Measurements from ENCODE around the gene DARS1. TPM values are rescaled to one million over a fixed set of nuclear protein-coding genes. Genes with fewer than 3 reads are reported as not detected.

Gene DARS1
- polyA plus RNA-seq, 1 donor (not counting 4 experiments of a cell fraction or from before 2014, with no cell fraction given), result 129 TPM

DNA sequence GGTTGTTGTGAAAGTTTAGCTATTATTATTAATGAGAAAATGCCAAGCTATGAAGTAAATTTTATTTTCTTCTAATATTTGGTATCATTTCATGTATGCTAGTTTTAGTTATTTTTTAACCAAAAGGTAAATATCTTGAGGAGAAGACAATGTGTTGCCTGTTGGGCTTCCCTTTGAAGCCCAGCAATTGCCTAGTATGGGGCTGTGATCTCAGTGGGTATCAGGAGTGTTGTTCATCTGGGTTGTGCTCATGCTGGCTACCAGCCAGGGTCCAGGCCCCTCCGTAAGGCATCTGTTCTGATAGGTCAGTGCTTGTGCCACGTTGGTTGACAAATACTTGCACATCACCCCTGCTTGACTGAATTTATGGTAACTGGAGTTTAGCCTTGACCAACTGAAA is 38.0 kb upstream of the DARS1 start:
- Histone ChIP-seq H3K4me2 (ENCODE audit: control insufficient read depth, extremely low read depth, insufficient read depth, low read depth, low read length) (no peak overlapping the region), H3K79me2 (ENCODE audit: control insufficient read depth, insufficient read depth, low read length) (no peaks in the 10 kb centered on the region), H3K36me3 (ENCODE audit: control insufficient read depth in 2 of 2, extremely low read depth in 1 of 2, insufficient read depth in 2 of 2, low read length in 2 of 2) (no peaks in the 10 kb centered on the region), H3K9me3 (ENCODE audit: control insufficient read depth, low read depth, low read length) (no peaks in the 10 kb centered on the region), H3K27me3 (ENCODE audit: control insufficient read depth, extremely low read depth, insufficient read depth, low read length) (peaks cover 3% of the 10 kb centered on the region), H4K20me1 (ENCODE audit: control insufficient read depth, extremely low read depth, insufficient read depth, low read length) (no peaks in the 10 kb centered on the region), H3K27ac (ENCODE audit: control insufficient read depth, insufficient read depth, low read length) (no peak overlapping the region), H2AFZ (ENCODE audit: control insufficient read depth, low read length) (no peak overlapping the region), H3K9ac (ENCODE audit: control insufficient read depth, extremely low read depth, insufficient read depth, low read length) (no peak overlapping the region), H3K9me1 (ENCODE audit: control insufficient read depth, extremely low read depth, insufficient read depth, low read length) (no peaks in the 10 kb centered on the region), H3K4me1 (ENCODE audit: control insufficient read depth, extremely low read depth, insufficient read depth, low read length) (peaks cover 3% of the 10 kb centered on the region), H3K4me3 (ENCODE audit: control insufficient read depth in 2 of 3, extremely low read depth in 1 of 3, insufficient read depth in 2 of 3, low read depth in 1 of 3, low read length in 3 of 3) (no peak overlapping the region)
- TF ChIP-seq EZH2 (IDR thresholded peaks at IDR 0.05; ENCODE audit: low read length), result no peak
- TF ChIP-seq, protein P1, sequence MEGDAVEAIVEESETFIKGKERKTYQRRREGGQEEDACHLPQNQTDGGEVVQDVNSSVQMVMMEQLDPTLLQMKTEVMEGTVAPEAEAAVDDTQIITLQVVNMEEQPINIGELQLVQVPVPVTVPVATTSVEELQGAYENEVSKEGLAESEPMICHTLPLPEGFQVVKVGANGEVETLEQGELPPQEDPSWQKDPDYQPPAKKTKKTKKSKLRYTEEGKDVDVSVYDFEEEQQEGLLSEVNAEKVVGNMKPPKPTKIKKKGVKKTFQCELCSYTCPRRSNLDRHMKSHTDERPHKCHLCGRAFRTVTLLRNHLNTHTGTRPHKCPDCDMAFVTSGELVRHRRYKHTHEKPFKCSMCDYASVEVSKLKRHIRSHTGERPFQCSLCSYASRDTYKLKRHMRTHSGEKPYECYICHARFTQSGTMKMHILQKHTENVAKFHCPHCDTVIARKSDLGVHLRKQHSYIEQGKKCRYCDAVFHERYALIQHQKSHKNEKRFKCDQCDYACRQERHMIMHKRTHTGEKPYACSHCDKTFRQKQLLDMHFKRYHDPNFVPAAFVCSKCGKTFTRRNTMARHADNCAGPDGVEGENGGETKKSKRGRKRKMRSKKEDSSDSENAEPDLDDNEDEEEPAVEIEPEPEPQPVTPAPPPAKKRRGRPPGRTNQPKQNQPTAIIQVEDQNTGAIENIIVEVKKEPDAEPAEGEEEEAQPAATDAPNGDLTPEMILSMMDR (optimal IDR thresholded peaks at IDR 0.05 in 1 of 3, IDR thresholded peaks at IDR 0.05 in 1 of 3, conservative IDR thresholded peaks at IDR 0.05 in 1 of 3; ENCODE audit: extremely low read depth in 1 of 3, insufficient read depth in 2 of 3, low read length in 3 of 3), result no peak
- FAIRE-seq, result no peak
- DNase-seq (ENCODE audit: low read depth, low spot score), result no peak
- dilution Hi-C loops (cut with MboI; ENCODE audit: extremely low pct_ligation_motif_present, low sequenced_read_pairs), result no loop called here

- no peak overlapping the region for H2AFZ ChIP-seq (ENCODE audit: control insufficient read depth, low read length)
- dilution Hi-C loops (cut with MboI; ENCODE audit: extremely low pct_ligation_motif_present, low sequenced_read_pairs), result no loop called here
- H3K9me3 ChIP-seq (ENCODE audit: control insufficient read depth, low read depth, low read length), result no peaks in the 10 kb centered on the region
- no peaks in the 10 kb centered on the region for H3K36me3 ChIP-seq (ENCODE audit: control insufficient read depth in 2 of 2, extremely low read depth in 1 of 2, insufficient read depth in 2 of 2, low read length in 2 of 2)
- H3K4me1 ChIP-seq (ENCODE audit: control insufficient read depth, extremely low read depth, insufficient read depth, low read length), result peaks cover 3% of the 10 kb centered on the region
- no peak overlapping the region for H3K27ac ChIP-seq (ENCODE audit: control insufficient read depth, insufficient read depth, low read length)
- H3K27me3 ChIP-seq (ENCODE audit: control insufficient read depth, extremely low read depth, insufficient read depth, low read length), result peaks cover 3% of the 10 kb centered on the region
- H3K9ac ChIP-seq (ENCODE audit: control insufficient read depth, extremely low read depth, insufficient read depth, low read length), result no peak overlapping the region
- no peaks in the 10 kb centered on the region for H4K20me1 ChIP-seq (ENCODE audit: control insufficient read depth, extremely low read depth, insufficient read depth, low read length)
- no peak overlapping the region for H3K4me3 ChIP-seq (ENCODE audit: control insufficient read depth in 2 of 3, extremely low read depth in 1 of 3, insufficient read depth in 2 of 3, low read depth in 1 of 3, low read length in 3 of 3)
- FAIRE-seq, result no peak
- no peak for DNase-seq (ENCODE audit: low read depth, low spot score)
- no peaks in the 10 kb centered on the region for H3K9me1 ChIP-seq (ENCODE audit: control insufficient read depth, extremely low read depth, insufficient read depth, low read length)
- no peak for TF ChIP-seq EZH2 (IDR thresholded peaks at IDR 0.05; ENCODE audit: low read length)
- TF ChIP-seq, protein P1 (optimal IDR thresholded peaks at IDR 0.05 in 1 of 3, IDR thresholded peaks at IDR 0.05 in 1 of 3, conservative IDR thresholded peaks at IDR 0.05 in 1 of 3; ENCODE audit: extremely low read depth in 1 of 3, insufficient read depth in 2 of 3, low read length in 3 of 3), result no peak
- no peaks in the 10 kb centered on the region for H3K79me2 ChIP-seq (ENCODE audit: control insufficient read depth, insufficient read depth, low read length)
- H3K4me2 ChIP-seq (ENCODE audit: control insufficient read depth, extremely low read depth, insufficient read depth, low read depth, low read length), result no peak overlapping the region
These were observed 37.1 kb upstream of the DARS1 start for GRCh38 chr2:136022396-136023146.

Measured in keratinocyte (primary cell).